Lower leg skin (tissue), 4 donors: Measurements from ENCODE around the gene MLC1. TPM values are rescaled to one million over a fixed set of nuclear protein-coding genes. Genes with fewer than 3 reads are reported as not detected.

Experiments
- DNase-seq, 2 donors: peaks; one replicate each; pipeline ENCODE4 v3.0.0-alpha.2; 2019; ENCODE audit warnings: low spot score in 2 of 2
- H3K4me3 ChIP-seq: fragments of 200-600 bp; sonication (generic); 2 replicates; pipeline ENCODE4 v1.5.1; 2017; ENCODE audit warnings: mild to moderate bottlenecking, low read depth; ENCODE audit not compliant: poor library complexity, severe bottlenecking
- POLR2A ChIP-seq, 2 donors: fragments of 450-650 bp; IDR thresholded peaks; one replicate each; pipeline ENCODE4 v1.6.1; 2016 to 2017; ENCODE audit warnings: antibody characterized with exemption in 2 of 2, mild to moderate bottlenecking in 1 of 2, moderate library complexity in 1 of 2
- WGBS, 2 donors: methylation state at CpG; one replicate each; pipeline ENCODE4 v1.1.5; 2018; 5-methylcytosine and 5-hydroxymethylcytosine counted together
- intact Hi-C: fragments of 100-400 bp; cut with DNase I; formaldehyde crosslinking; loops from one replicate; pipeline ENCODE4 v1.15.0; 2023; ENCODE audit warnings: low total_unique reads
- total RNA-seq, 4 donors: library from RNA; depleted of rRNA; stranded (reverse); fragments of >200 nt; gene quantifications; one replicate each; pipeline ENCODE4 v1.1.0, GENCODE V29; 2016
- TF ChIP-seq, protein P1 (sequence below), 3 donors: fragments of 450-650 bp; IDR thresholded peaks; one replicate each; pipeline ENCODE4 v1.5.1; 2016; ENCODE audit warnings: antibody characterized with exemption in 3 of 3, mild to moderate bottlenecking in 3 of 3, moderate library complexity in 2 of 3

MLC1 gene
- total RNA-seq, 4 donors from 2014 or later, result 0.15 to 2.1 (median 1.0) TPM

DNA sequence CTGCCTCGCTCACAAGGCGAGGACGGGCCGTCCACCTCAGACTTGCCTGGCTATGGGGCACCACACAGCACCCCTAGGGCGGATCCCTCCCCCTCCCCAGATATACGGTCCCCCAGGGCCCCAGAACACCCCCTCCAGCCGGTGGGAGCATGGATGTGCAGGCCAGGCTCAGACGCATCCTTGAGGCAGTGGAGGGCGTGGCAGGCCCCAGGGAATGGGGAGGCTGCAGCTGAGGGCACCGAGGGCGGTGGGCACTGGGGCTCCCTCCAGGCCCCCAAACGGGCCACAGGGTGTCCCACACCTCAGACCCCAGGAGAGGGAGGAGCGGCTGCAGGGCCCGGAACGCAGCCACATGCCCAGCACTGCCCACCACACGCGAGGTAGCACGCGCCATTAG, 39.2 kb downstream of the MLC1 start:
- H3K4me3 ChIP-seq, result no peak overlapping the region
- 59% methylated on average over 12 to 14 of the region's 19 CpGs for WGBS, 2 donors
- intact Hi-C loops, result no loop called here
- TF ChIP-seq POLR2A (IDR thresholded peaks at IDR 0.05), result no peak
- TF ChIP-seq, protein P1, sequence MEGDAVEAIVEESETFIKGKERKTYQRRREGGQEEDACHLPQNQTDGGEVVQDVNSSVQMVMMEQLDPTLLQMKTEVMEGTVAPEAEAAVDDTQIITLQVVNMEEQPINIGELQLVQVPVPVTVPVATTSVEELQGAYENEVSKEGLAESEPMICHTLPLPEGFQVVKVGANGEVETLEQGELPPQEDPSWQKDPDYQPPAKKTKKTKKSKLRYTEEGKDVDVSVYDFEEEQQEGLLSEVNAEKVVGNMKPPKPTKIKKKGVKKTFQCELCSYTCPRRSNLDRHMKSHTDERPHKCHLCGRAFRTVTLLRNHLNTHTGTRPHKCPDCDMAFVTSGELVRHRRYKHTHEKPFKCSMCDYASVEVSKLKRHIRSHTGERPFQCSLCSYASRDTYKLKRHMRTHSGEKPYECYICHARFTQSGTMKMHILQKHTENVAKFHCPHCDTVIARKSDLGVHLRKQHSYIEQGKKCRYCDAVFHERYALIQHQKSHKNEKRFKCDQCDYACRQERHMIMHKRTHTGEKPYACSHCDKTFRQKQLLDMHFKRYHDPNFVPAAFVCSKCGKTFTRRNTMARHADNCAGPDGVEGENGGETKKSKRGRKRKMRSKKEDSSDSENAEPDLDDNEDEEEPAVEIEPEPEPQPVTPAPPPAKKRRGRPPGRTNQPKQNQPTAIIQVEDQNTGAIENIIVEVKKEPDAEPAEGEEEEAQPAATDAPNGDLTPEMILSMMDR (IDR thresholded peaks at IDR 0.05), result no peak
- DNase-seq, result no peak

DNA sequence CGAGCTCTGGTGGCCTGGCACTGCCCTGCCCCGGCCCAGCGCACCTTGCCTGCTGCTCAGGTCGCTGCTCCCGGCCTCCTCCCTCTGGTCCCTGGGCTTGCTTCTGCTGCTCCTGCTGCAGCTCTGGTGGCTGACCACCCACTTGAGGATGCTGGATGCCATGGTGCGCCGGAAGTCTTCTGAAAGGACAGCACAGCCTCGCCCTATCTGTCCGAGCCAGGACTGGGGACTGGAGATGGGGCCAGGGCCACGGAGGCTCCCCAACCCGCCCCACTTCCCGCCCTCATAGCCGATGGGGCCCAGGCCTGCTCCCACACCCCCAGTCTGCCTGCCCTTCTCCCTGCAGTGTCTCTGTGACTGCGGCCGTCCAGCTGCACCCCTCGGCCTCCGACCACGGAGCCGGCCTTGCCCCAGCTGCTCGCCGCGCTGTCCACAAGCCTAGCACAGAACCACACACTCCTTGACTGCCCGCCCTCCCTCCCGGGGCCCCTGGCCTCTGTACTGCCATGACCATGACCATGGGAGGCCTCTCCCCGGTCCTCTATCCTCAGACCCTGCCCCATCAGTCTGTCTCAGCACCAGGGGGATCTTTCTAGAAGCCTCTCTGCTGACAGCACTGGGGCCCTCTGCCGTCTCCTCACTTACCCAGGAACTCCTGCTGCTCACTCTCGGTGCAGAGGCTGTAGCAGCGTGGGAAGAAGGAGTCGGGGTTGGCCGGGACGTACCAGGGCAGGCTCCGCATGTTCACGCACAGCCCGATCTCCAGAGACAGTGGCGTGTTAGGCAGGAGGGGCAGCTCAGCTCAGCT, 39.8 kb downstream of the MLC1 start:
- TF ChIP-seq, protein P1 (IDR thresholded peaks at IDR 0.05), result no peak
- TF ChIP-seq POLR2A (IDR thresholded peaks at IDR 0.05), result no peak
- DNase-seq, result no peak
- H3K4me3 ChIP-seq, result no peak overlapping the region
- intact Hi-C loops, result no loop called here
- WGBS, 2 donors, result 64 to 75% methylated on average over 31 to 32 of the region's 35 CpGs

DNA sequence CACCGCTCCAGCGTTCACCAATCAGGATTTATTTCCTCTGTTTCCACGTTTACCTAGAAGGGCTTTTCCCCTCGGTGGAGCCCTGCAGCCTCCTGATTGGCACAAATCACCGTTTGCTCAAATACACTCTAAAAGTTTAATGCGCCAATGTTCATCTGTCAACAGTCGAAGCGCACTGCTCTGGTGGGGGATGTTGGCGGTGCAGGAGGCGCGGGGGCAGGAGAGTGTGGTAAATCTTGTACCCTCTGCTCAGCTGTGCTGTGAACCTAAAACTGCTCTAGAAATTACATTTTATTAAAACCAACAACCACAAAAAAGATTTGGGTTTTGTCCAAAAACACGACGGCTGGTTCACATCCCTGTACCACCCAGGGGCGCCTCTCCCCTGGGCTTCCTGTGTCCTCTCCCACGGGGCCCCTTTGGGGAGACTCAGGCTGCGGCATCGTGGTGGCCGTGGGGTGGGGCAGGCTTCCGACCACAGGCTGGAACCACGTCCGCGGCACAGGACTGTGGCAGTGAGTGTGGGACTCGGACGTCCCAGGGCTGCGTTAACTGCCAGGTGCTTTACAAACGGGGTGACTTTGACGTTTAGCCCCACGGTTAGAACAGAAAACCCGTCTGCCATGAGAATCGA, 40.6 kb downstream of the MLC1 start:
- H3K4me3 ChIP-seq, result no peak overlapping the region
- 55 to 56% methylated on average over 29 to 30 of the region's 30 CpGs for WGBS, 2 donors
- TF ChIP-seq, protein P1 (IDR thresholded peaks at IDR 0.05), result no peak
- no peak for TF ChIP-seq POLR2A (IDR thresholded peaks at IDR 0.05)
- intact Hi-C loops, result no loop called here
- no peak for DNase-seq

DNA sequence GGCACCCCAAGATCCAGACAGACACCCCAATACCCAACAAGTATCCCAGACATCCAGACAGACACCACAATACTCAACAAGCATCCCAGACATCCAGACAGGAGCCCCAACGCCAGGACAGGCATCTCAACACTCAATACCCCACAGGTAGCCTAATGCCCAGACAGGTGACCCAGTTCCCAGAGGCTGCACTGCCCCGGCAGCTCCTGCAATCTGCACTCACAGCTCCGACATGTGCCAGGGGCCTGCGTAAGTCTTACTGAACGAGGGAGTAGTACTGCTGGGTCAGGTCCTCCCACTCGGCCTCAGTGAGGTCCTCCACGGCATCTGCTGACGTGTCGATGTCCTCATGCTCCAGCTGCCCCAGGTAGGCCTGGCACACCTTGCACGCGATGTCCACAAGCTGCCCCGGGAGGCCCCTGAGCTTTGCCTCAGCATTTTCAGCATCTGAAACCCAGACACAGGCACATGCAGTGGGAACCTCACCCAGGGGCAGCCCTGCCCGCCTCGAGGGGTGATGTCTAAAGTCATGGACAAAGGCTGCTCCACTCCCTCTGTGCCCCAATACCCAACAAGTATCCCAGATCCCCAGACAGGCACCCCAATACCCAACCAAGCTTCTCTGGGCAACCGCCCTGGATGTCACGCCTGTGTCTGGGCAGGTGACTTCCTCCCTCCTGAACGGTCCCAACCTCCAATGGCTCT, 43.7 kb downstream of the MLC1 start:
- no peak overlapping the region for H3K4me3 ChIP-seq
- TF ChIP-seq POLR2A (IDR thresholded peaks at IDR 0.05), result no peak
- TF ChIP-seq, protein P1 (IDR thresholded peaks at IDR 0.05), result no peak
- intact Hi-C loops, result no loop called here
- no peak for DNase-seq
- 87 to 88% methylated on average over 17 of the region's 17 CpGs for WGBS, 2 donors

DNA sequence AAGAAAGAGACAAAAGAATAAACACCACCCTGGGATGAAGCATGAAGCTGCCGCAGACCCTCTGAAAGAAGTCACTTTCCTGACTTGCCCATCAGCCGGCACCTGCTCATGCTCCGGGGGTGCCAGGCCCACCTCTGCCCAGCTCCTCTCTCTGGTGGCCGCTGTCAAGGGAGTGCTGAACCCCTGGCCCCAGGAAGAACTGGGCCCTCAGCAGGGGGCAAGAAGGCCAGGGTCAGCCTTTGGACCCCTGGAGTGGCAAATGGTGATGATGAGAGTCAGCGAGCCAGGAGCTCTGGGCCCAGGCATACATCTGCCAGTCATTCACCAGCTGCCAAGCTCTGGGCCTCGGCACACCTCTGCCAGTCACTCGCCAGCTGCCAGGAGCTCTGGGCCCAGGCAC, 44.5 kb downstream of the MLC1 start:
- H3K4me3 ChIP-seq, result no peak overlapping the region
- TF ChIP-seq, protein P1 (IDR thresholded peaks at IDR 0.05), result no peak
- TF ChIP-seq POLR2A (IDR thresholded peaks at IDR 0.05), result no peak
- intact Hi-C loops, result no loop called here
- DNase-seq, result no peak
- 79 to 95% methylated on average over 5 to 7 of the region's 7 CpGs for WGBS, 2 donors
